GM23248 (cell line): ENCODE data around the gene FNDC3B.

Experiments
- EZH2 ChIP-seq: fragments of 200-600 bp; sonication (generic); IDR thresholded peaks from 2 replicates; pipeline ENCODE4 v1.6.1; 2018; ENCODE audit warnings: antibody characterized with exemption, mild to moderate bottlenecking; ENCODE audit not compliant: insufficient read depth, poor library complexity, severe bottlenecking
- EZH2phosphoT487 ChIP-seq: fragments of 200-600 bp; sonication (generic); IDR thresholded peaks from 2 replicates; pipeline ENCODE4 v1.6.1; 2018; ENCODE audit warnings: antibody characterized with exemption, moderate library complexity, mild to moderate bottlenecking, low read depth; ENCODE audit not compliant: insufficient read depth

DNA sequence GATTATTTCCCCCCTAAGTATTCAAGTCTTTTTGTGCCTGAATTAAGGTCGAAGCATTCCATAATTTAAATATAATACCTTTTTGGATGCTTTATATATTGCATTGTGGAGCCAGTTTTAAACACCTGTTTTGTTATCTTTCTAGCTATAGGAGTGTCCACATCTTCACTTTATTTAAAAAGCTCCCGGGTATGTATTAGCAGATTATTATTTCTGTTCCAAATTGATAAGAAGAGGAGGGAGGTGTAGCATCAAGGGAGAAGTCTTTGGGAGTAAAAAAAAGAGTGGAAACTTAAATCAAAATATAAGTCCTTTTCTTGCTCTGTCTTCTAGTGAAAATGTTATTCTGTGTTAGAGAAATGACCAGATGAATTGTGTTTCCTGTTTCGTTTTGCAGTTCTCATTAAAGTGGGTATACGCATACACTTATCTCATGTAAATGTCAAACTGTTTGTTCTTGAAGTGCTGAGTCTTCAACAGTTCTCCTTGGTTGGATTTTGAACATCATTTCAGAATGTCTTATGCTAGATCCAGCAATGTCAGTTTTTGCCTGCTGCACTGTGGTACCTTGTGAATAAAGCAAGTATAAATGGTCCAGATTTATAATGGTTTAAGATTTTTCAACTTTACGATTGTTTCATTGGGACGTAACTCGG is 105.8 kb downstream of the FNDC3B start:
- no peak for TF ChIP-seq EZH2
- TF ChIP-seq EZH2phosphoT487 = no peak
